ENCODE results near the gene MCUB.
"Not testable (repeated sequence)": the region's sequence is repeated elsewhere in the genome, so short reads cannot be mapped to it uniquely, and the experiment has no call there.

The MCUB gene

GRCh38 chr4:109559983-109560686 is at the start of gene MCUB:
Gene MCUB, plus strand, starts transcription at chr4:109560246. Its CDS starts 92 bp downstream, at chr4:109560338.
- DNase-seq (ENCODE audit: low spot score) (peak; percentile 87), ATAC-seq (ENCODE audit: low read depth) (peak; percentile 91)
- Histone ChIP-seq H3K27ac (ENCODE audit: poor library complexity, severe bottlenecking) (peak within 1 kb of the TSS; percentile 72), H3K36me3 (ENCODE audit: low read depth) (no peaks in the 10 kb centered on the region), H3K4me1 (ENCODE audit: insufficient read depth, poor library complexity, severe bottlenecking) (peaks cover 5% of the 10 kb centered on the region), H3K4me3 (ENCODE audit: severe bottlenecking) (peak within 1 kb of the TSS; percentile 62), H3K9me3 (ENCODE audit: severe bottlenecking) (no peaks in the 10 kb centered on the region), H3K27me3 (ENCODE audit: insufficient read depth, poor library complexity, severe bottlenecking) (no peaks in the 10 kb centered on the region)
- no peak for TF ChIP-seq CTCF (IDR thresholded peaks at IDR 0.05; ENCODE audit: poor library complexity, severe bottlenecking)

GRCh38 chr4:109510687-109511086 is 49.4 kb upstream of the MCUB start:
- DNase-seq (ENCODE audit: low spot score) (no peak), ATAC-seq (ENCODE audit: low read depth) (no peak)
- H3K36me3 ChIP-seq (ENCODE audit: low read depth) = peaks cover 86% of the 10 kb centered on the region
- H3K9me3 ChIP-seq (ENCODE audit: severe bottlenecking) = no peaks in the 10 kb centered on the region
- no peak for TF ChIP-seq CTCF (IDR thresholded peaks at IDR 0.05; ENCODE audit: poor library complexity, severe bottlenecking)
- no peak overlapping the region for H3K4me3 ChIP-seq (ENCODE audit: severe bottlenecking)
- H3K27me3 ChIP-seq (ENCODE audit: insufficient read depth, poor library complexity, severe bottlenecking) = no peaks in the 10 kb centered on the region
- no peaks in the 10 kb centered on the region for H3K4me1 ChIP-seq (ENCODE audit: insufficient read depth, poor library complexity, severe bottlenecking)
- no peak overlapping the region for H3K27ac ChIP-seq (ENCODE audit: poor library complexity, severe bottlenecking)

- peaks cover 86% of the 10 kb centered on the region for H3K36me3 ChIP-seq (ENCODE audit: low read depth)
- ATAC-seq (ENCODE audit: low read depth) = no peak
- no peak for DNase-seq (ENCODE audit: low spot score)
- H3K4me3 ChIP-seq (ENCODE audit: severe bottlenecking) = no peak overlapping the region
- H3K4me1 ChIP-seq (ENCODE audit: insufficient read depth, poor library complexity, severe bottlenecking) = no peaks in the 10 kb centered on the region
- no peak for TF ChIP-seq CTCF (IDR thresholded peaks at IDR 0.05; ENCODE audit: poor library complexity, severe bottlenecking)
- no peaks in the 10 kb centered on the region for H3K9me3 ChIP-seq (ENCODE audit: severe bottlenecking)
- H3K27ac ChIP-seq (ENCODE audit: poor library complexity, severe bottlenecking) = no peak overlapping the region
- H3K27me3 ChIP-seq (ENCODE audit: insufficient read depth, poor library complexity, severe bottlenecking) = no peaks in the 10 kb centered on the region
These were observed 48.6 kb upstream of the MCUB start for GRCh38 chr4:109511414-109511813.

GRCh38 chr4:109513368-109513767 is 46.7 kb upstream of the MCUB start:
- not testable (repeated sequence) for H3K27me3 ChIP-seq (ENCODE audit: insufficient read depth, poor library complexity, severe bottlenecking); ATAC-seq (ENCODE audit: low read depth); H3K27ac ChIP-seq (ENCODE audit: poor library complexity, severe bottlenecking); DNase-seq (ENCODE audit: low spot score); H3K9me3 ChIP-seq (ENCODE audit: severe bottlenecking); H3K4me3 ChIP-seq (ENCODE audit: severe bottlenecking); H3K4me1 ChIP-seq (ENCODE audit: insufficient read depth, poor library complexity, severe bottlenecking)
- peaks cover 90% of the 10 kb centered on the region for H3K36me3 ChIP-seq (ENCODE audit: low read depth)

GRCh38 chr4:109532182-109532581 is 27.9 kb upstream of the MCUB start:
- ATAC-seq (ENCODE audit: low read depth) (no peak), DNase-seq (ENCODE audit: low spot score) (no peak)
- Histone ChIP-seq H3K27ac (ENCODE audit: poor library complexity, severe bottlenecking) (no peak overlapping the region), H3K4me3 (ENCODE audit: severe bottlenecking) (no peak overlapping the region), H3K36me3 (ENCODE audit: low read depth) (peaks cover 96% of the 10 kb centered on the region), H3K4me1 (ENCODE audit: insufficient read depth, poor library complexity, severe bottlenecking) (no peaks in the 10 kb centered on the region), H3K27me3 (ENCODE audit: insufficient read depth, poor library complexity, severe bottlenecking) (no peaks in the 10 kb centered on the region), H3K9me3 (ENCODE audit: severe bottlenecking) (no peaks in the 10 kb centered on the region)
- no peak for TF ChIP-seq CTCF (IDR thresholded peaks at IDR 0.05; ENCODE audit: poor library complexity, severe bottlenecking)
